ENCODE data around the gene ZNF225. TPM values are rescaled to one million over a fixed set of nuclear protein-coding genes. Genes with fewer than 3 reads are reported as not detected.

The ZNF225 gene
- total and polyA plus RNA-seq, 2 donors (not counting 1 experiment from before 2014, with no cell fraction given) = 1.4 to 13.1 TPM

- no peaks in the 10 kb centered on the region for H3K27me3 ChIP-seq (replicated peaks in 1 of 4; ENCODE audit: control extremely low read depth in 1 of 4, control insufficient read depth in 3 of 4, insufficient read depth in 4 of 4, low read length in 3 of 4)
- H3K4me2 ChIP-seq (replicated peaks; ENCODE audit: low read depth, low read length, poor library complexity, severe bottlenecking) = no peak overlapping the region
- POLR2A ChIA-PET = no interaction called here
- H3K79me2 ChIP-seq (ENCODE audit: control insufficient read depth, insufficient read depth, low read length) = no peaks in the 10 kb centered on the region
- Mint-ChIP-seq H3K4me1 (no peaks in the 10 kb centered on the region), H3K9me3 (ENCODE audit: insufficient read depth) (peaks cover 10% of the 10 kb centered on the region), H3K27ac (no peak overlapping the region), H3K4me3 (no peak overlapping the region), H3K27me3 (no peaks in the 10 kb centered on the region)
- CTCF ChIA-PET = no interaction called here
- no peaks in the 10 kb centered on the region for H4K20me1 ChIP-seq (ENCODE audit: control insufficient read depth, insufficient read depth, low read length, poor library complexity, severe bottlenecking)
- no peak overlapping the region for H2AFZ ChIP-seq (ENCODE audit: insufficient read depth, low read depth, low read length, poor library complexity, severe bottlenecking)
- H3K36me3 ChIP-seq (replicated peaks in 1 of 2; ENCODE audit: control extremely low read depth in 1 of 2, control insufficient read depth in 1 of 2, extremely low read depth in 1 of 2, insufficient read depth in 2 of 2, low read length in 1 of 2) = peaks cover 6 to 57% of the 10 kb centered on the region in 2 experiments
- H3K9ac ChIP-seq (ENCODE audit: low read length) = no peak overlapping the region
- TF ChIP-seq EZH2 (IDR thresholded peaks at IDR 0.05; ENCODE audit: borderline replicate concordance, insufficient read depth, low read depth, low read length, poor library complexity, severe bottlenecking) = no peak
- no peak for TF ChIP-seq CTCF (IDR thresholded peaks at IDR 0.05)
- H3K4me1 ChIP-seq (ENCODE audit: control insufficient read depth in 2 of 2, insufficient read depth in 2 of 2, low read length in 2 of 2) = no peaks in the 10 kb centered on the region
- DNase-seq (no peak), ATAC-seq (ENCODE audit: low read depth) (no peak)
- intact Hi-C loops (cut with micrococcal nuclease) = no loop called here
- H3K27ac ChIP-seq (ENCODE audit: low read length in 2 of 2) = no peak overlapping the region
- peaks cover 7 to 25% (median 12%) of the 10 kb centered on the region in 3 donors for H3K9me3 ChIP-seq (ENCODE audit: control extremely low read depth in 1 of 3, control insufficient read depth in 2 of 3, insufficient read depth in 1 of 3, low read length in 2 of 3)
- H3K4me3 ChIP-seq (ENCODE audit: control extremely low read depth in 1 of 5, extremely low read depth in 1 of 5, insufficient read depth in 1 of 5, low read depth in 2 of 5, low read length in 4 of 5) = no peak overlapping the region
- WGBS (ENCODE audit: insufficient coverage) = no CpG with 5 or more reads among the region's 5 CpGs
Measured at GRCh38 chr19:44151491-44151890, 38.3 kb downstream of the ZNF225 start.

GRCh38 chr19:44156475-44156874 lies 43.3 kb downstream of the ZNF225 start:
- no peak overlapping the region for H3K4me3 ChIP-seq (ENCODE audit: control extremely low read depth in 1 of 5, extremely low read depth in 1 of 5, insufficient read depth in 1 of 5, low read depth in 2 of 5, low read length in 4 of 5)
- TF ChIP-seq EZH2 (IDR thresholded peaks at IDR 0.05; ENCODE audit: borderline replicate concordance, insufficient read depth, low read depth, low read length, poor library complexity, severe bottlenecking) = no peak
- no peak for TF ChIP-seq CTCF (IDR thresholded peaks at IDR 0.05)
- ChIA-PET POLR2A (no interaction called here), CTCF (no interaction called here)
- Mint-ChIP-seq H3K4me1 (no peaks in the 10 kb centered on the region), H3K27me3 (no peaks in the 10 kb centered on the region), H3K4me3 (no peak overlapping the region), H3K27ac (no peak overlapping the region), H3K9me3 (ENCODE audit: insufficient read depth) (peaks cover 21% of the 10 kb centered on the region)
- no peak overlapping the region for H3K4me2 ChIP-seq (replicated peaks; ENCODE audit: low read depth, low read length, poor library complexity, severe bottlenecking)
- H4K20me1 ChIP-seq (ENCODE audit: control insufficient read depth, insufficient read depth, low read length, poor library complexity, severe bottlenecking) = no peaks in the 10 kb centered on the region
- H3K79me2 ChIP-seq (ENCODE audit: control insufficient read depth, insufficient read depth, low read length) = no peaks in the 10 kb centered on the region
- H3K4me1 ChIP-seq (ENCODE audit: control insufficient read depth in 2 of 2, insufficient read depth in 2 of 2, low read length in 2 of 2) = no peaks in the 10 kb centered on the region
- no peak overlapping the region for H2AFZ ChIP-seq (ENCODE audit: insufficient read depth, low read depth, low read length, poor library complexity, severe bottlenecking)
- H3K27me3 ChIP-seq (replicated peaks in 1 of 4; ENCODE audit: control extremely low read depth in 1 of 4, control insufficient read depth in 3 of 4, insufficient read depth in 4 of 4, low read length in 3 of 4) = no peaks in the 10 kb centered on the region
- no peak for DNase-seq
- no CpG with 5 or more reads among the region's 2 CpGs for WGBS (ENCODE audit: insufficient coverage)
- no peak overlapping the region for H3K9ac ChIP-seq (ENCODE audit: low read length)
- no peak for ATAC-seq (ENCODE audit: low read depth)
- intact Hi-C loops (cut with micrococcal nuclease) = no loop called here
- H3K27ac ChIP-seq (ENCODE audit: low read length in 2 of 2) = no peak overlapping the region
- peaks cover 14 to 59% (median 38%) of the 10 kb centered on the region in 3 donors for H3K9me3 ChIP-seq (ENCODE audit: control extremely low read depth in 1 of 3, control insufficient read depth in 2 of 3, insufficient read depth in 1 of 3, low read length in 2 of 3)
- H3K36me3 ChIP-seq (replicated peaks in 1 of 2; ENCODE audit: control extremely low read depth in 1 of 2, control insufficient read depth in 1 of 2, extremely low read depth in 1 of 2, insufficient read depth in 2 of 2, low read length in 1 of 2) = peaks cover 11 to 46% of the 10 kb centered on the region in 2 experiments
